NCI-H2171 (cell line): ENCODE measurements around the gene ADCY1.

Experiments
- DNase-seq: peaks from one replicate; lab custom pipeline; 2025; lab: John Stamatoyannopoulos, UW

ADCY1 gene

DNA sequence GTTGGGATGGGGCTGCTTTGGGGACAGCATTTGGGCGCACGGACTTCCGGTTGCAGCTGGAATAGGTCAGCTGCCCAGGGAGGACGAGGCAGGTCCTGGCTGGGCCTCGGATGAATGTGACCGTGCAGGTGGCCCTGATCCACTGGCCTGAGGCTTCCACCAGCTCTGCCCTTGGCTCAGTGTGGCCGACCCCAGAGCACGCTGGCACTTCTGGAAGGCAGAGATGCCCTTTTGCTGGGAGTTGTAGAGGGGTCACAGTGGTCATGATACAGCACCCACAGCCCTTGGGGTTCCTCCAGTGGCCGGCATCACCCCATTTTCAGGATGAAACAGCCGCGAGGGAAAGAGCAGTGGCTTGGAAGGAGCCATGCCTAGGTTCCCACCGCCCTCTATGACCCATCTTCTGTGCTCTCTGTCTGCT is 19.0 kb downstream of the ADCY1 start:
- no peak for DNase-seq

DNA sequence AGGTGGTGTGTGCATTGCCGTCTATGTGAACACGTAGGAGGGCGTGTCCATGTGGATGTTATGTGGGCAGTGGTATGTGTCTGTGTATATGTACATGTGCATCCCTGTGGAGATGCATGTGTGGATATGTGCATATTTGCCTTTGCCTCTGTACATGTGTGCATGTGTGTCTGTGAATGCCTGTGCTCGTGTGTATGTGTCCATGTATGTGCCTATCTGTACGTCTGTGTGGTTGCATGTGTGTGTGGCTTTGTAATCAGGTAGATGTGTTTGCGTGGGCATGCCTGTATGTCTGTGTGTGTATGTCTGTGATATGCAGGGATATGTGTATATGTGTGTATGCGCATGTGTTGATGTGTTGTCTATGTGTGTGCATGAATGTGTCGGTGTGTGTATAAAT is 19.7 kb downstream of the ADCY1 start:
- no peak for DNase-seq

DNA sequence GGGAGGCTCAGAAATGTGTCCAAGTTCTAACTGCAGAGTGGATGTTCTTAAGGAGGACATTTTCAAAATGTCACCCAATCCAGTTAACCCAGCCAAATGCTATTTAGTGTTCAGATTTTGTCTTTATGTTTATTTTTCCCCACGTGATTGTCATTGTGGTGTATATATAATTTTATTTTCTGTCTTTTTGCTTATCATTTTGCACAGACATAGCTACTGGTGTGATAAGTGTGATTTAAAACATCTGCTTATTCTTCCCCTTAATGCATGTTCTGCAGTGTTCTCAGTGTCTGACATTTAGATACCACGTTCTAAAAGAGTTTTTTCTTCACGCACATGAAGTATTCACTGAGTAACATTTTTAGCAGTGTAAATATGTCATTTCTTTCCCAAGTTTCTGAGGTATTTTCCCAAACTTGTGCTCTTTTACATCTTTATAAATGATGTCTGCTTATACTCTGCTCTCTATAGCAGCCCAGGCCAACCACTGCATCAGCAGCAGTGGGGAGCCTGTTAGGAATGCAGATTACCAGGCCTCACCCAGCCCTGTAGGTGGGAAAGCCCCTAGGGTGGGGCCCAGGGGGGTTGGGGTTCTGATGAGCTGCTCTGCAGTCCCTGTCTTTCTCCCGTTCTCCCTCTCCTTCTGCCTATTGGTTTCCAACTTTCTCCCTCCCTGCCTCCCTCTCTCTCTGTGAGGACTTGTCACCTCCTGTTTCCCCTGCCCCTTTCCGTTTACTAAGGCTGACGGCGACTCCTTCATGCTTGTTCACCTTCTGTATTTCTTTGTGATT is 20.8 kb downstream of the ADCY1 start:
- no peak for DNase-seq

DNA sequence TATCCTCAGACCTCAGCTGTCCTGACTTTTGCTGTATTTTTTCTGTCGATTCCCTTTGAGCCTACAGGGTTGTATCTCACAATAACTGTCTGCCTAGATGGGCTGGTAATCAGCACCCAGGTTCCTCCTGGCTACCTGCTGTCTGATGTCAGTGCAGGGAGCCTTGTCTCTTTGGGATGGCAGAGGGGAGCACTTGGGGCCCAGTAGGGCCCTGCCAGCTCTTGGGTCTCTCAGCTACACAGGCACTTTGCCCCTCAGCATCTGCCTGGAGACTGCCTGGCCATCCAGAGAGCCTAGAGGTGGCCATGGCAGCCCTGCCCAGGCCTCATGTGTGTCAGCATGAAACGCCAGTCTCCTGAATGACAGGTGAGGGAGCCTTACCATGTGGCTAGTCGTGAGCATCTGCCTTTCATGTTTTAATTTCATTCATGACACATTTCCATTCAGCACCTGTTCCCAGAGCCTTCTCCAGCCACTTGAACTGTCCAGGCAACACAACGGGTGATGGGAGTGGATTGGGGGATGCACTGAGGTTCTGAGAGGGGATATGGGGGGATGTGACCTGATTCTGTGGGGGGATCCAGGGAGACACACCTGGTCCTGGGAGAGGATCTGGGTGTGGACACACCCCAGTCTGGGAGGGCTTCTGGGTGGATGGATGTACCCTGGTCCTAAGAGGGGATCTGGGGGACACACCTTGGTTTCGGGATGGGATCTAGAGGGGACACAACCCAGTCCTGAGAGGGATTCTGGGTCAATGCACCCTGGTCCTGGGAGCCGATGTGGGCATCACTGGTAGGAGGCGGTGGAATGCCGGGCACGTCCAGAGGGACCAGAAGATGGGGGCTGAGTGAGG is 21.9 kb downstream of the ADCY1 start:
- no peak for DNase-seq

DNA sequence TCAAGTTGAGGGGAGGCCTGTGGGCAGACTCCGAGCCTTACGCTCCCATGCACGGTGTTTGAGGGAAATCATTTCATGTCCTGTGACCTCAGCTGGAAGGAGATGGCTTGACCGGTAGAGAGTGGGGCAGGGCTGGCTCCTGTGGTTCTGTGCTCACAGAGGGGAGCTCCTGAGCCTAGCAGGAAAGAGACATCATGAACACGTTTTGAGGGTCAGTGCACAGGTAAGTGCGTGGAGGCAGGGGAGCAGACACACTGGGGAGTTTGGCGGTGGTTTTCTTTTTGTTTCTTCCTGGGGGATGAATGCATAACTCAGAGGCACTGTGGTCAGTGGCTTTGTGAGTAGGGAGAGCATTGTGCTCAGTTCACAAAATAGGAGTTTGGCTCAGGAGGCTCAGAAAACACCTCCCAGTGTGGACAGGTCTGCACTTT is 22.5 kb downstream of the ADCY1 start:
- no peak for DNase-seq

DNA sequence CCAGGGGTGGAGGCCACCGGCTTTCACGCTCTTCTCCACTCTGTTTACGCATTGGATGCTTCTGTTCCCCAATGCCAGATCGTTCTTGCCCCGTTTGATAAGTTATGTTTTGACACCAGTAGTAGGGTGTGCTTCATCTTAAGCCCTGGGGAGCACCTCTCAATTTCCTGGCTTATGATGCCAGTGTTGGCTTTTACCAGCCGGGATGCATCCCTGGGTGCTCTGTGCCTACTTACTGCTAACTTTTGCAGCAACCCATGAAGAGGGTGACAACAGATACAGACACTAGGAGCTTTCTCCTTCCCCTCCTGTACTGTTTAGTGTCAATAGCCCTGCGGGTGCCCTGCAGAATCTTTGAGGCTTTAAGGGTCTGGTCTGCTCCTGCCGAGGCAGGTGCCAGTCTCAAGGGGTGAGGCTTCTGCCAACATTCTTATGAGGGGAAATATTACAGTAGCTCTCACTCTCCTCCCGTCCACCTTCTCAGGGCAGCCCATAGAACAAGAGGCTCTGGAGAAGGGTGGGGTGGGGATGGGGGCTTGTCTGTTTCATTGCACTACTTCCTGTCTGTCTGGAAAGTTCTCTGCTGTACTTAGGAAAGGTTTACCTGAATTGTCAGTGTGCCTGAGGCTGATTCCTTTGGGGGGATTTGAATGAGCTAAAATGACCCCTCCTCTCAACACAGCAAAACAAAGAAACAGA is 23.3 kb downstream of the ADCY1 start:
- no peak for DNase-seq

DNA sequence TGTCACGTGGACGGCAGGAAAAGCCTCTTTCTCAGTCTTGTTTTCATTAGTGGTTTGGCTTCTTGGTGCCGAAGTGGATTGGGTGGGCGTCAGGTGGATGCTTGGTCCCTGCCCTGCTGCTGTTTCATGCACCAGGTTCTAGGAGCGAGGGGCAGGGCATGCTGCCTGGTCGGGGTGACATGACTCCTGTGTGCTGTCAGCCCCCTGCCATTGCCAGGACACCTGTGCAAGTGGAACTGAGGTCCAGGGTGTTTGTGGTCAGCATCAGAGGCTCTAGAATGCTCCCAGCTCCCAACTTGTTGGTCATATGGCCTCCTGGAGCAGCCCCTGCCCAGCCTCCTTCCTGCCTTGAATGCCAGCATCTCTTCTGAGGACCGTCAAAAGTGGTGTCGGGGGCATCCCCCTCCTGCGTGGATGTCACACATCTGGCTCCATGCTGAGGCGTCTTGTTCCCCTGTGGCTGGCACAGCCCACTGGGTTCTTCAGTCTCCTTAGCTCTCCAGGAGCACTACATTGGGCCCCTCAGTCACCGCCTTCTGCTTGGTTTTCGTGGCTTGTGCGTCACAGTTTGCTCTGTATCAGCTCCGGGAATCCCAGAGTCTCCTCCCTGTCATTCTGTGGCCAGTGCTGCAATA is 24.8 kb downstream of the ADCY1 start:
- no peak for DNase-seq

DNA sequence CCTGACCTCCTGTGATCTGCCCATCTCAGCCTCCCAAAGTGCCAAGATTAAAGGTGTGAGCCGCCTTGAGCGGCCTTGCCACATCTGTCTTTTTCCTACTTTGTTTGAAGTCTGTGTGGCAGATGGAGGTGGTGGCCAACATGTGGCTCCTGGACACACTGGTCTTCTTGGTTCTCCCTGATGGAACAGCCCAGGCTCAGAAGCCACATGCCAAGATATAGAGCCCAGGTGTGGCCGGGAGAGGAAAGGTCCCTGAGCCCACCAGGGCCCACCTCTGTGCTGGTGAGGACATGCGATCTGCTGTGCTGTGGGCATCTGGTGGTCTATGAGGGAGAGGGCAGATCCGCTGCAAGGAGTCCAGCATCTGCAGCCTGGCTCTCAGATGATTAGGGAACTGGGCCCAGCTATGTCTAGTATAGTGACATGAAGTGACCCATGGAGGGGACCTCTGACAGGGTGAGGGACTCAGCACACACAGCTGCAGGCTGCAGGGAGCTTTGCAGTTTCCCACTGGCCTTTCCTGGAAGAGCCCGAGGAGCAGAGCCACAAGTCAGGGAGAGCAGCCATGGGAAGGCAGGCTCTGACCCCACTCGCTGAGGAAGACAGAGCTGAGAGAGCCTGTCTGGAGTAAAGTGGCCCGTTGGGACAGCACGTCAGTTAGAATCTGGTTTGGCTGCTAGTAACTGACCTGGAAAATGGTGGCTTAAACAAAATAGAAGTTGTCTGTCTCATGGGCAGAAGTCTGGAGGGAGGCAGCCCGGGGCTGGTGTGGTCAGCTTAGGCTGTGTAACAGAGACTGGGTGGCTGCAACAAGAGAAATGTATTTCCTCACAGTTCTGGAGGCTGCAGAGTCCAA is 25.9 kb downstream of the ADCY1 start:
- DNase-seq = no peak

DNA sequence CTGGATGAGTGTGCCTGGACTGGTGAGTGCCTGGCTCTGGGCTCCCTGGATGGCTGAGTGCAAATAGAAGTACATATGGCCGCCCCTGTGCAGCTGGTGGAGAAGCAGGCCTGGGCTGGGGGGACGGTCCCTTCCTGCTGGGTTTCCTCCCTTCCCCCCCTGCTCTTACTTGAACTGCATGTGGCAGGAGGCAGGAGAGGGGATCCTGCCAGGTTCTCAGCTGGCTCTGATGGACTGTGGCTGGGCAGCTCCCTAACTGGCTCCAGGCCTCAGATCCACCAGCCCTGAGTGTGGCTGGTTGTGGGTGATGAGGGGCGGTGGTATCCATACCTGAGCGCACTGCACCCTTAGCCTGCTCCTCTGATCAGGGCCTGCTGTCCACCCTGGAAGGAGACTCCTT is 26.9 kb downstream of the ADCY1 start:
- DNase-seq = no peak

DNA sequence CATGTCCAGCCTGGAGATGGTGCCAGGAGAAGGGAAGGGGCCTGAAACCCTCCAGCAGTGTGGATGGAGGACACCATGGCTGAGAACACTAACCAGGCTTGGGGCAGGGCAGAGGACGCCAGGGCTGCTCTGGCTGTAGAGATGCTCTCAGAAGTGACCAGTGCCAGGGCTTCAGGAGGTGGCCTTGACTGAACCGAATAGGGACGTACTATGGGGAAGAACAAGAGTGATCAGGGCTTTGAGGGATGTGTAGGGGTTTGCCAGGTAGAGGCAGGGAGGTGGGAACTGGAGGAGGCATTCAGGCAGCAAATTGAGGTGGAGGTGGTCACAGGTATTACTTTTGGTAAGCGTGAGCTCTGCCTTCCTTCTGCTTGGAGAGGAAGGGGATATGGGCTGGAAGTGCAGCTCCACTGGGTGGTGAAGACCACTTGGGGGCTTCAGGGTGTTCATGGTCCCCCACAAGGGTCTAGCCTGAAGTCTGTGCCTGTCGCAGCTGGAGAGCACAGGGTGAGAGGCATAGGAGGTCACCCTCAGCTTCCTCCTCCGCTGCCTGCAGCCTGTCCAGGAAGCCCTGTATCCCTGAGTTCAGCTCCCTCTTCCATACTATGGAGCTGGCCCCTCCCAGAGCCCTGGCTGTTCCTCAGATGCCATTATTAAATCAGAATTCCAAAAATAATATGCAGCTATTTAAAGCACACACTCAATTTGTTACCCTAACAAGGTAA is 27.8 kb downstream of the ADCY1 start:
- DNase-seq = no peak

DNA sequence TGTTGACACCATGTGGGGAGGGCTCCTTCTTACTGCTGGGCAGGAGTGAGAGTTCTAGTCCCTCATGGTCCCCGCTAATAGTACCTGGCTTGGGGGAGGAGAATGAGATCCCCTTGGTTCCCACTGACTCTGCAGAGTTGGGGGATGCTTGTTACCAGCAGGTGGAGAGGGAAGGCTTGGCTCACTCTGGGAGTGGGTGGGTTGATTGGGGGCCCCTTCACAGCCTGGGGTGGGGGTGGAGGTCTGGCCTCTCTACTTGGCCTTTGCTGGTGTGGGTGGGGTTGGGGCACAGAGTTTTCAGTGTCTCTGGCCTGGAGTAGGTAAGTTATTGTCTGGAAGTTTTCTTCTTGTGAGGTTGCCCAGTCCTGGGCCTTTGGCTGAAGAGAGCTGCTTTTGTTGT is 31.9 kb downstream of the ADCY1 start:
- DNase-seq = no peak

DNA sequence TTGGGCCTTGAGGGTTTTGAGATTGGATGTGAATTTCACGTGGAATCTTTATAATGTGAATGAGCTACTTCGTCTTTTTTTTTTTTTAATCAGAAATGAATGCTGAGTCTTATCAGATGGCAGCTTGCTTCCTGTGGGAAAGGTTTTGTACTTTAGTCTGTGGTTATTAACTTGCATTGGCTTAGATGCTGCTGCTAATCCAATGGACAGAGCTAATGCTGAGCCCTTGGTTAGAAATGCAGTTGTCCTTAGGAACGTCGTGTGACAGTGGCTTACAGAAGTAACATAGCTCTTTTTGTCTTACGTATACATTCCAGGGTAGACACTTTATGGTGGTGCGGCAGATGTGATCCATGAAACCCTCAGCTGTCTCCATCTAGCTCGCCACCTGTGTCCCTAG is 32.8 kb downstream of the ADCY1 start:
- no peak for DNase-seq

DNA sequence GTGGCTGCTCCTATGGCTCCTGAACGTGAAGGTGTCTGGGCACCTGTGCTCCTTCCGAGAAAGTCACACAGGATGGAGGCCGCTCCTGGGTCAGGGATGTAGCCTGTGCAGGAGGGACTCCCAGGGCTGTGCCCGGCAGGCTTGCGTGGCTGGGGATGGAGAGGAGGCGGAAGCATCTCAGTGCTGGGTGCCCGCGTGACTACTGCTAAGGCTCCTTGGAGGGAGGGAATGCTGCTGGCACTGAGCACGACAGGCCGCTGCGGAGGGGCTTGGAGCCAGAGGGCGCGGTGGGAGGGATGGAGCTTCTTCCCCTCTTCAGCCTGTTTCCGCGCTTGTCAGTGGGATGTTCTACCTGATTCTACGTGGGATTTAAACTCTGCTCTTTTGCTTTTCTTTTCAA is 35.0 kb downstream of the ADCY1 start:
- no peak for DNase-seq

DNA sequence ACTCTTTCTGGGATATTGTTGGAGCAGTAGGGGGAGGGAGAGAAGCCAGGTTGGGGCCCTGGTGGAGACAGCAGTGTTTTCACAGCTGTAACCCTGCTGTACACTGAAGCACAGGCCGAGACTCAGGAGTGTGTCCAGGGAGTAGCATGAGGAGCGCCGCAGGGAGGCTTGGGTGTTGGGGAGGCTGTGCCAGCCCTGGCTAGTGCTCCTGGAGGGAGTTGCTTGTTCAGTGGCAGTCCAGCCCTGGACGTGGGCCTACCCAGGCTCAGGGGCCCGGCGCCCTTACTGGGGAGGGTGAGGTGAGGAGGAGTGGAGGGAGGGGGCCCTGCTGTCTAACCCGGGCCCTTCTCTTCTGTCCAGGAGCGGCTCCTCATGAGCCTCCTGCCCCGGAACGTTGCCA is 35.9 kb downstream of the ADCY1 start:
- DNase-seq = no peak

DNA sequence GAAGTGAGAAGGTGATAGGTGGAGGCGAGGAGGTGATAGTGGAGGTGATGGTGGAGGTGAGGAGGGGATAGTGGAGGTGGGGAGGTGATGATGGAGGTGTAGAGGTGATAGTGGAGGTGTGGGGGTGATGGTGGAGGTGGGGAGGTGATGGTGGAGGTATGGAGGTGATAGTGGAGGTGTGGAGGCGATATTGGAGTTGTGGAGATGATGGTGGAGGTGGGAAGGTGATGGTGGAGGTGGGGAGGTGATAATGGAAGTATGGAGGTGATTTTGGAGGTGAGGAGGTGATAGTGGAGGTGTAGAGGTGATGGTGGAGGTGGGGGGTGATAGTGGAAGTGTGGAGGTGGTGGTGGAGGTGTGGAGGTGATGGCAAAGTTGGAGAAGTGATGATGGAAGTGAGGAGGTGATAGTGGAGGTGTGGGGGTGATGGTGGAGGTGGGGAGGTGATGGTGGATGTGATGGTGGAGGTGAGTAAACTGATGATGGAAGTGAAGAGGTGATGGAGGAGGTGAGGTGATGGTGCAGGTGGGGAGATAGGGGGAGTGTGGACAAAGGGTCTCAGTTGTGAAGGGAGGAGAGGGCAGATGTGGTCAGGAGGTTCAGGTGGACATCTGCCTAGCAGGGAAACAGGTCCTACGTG is 36.6 kb downstream of the ADCY1 start:
- DNase-seq = no peak

DNA sequence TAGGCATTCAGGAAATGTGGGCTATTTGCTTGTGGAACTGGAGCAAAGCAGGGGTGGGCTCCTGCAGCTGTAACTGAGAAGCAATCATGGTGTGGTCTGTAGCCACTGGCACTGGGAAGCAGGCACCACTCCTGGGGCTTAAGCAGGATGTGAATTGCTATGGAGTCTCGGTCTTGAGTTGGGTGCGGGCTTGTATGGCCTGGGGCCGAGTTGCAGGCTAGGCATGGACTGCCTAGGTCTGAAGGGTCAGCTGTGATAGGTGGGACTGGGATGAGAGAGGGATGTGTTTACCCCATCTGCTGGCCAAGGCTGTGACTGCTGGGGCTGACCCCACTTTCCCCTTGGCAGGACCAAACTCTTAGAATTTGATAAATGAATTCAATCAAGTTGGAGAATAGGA is 43.0 kb downstream of the ADCY1 start:
- no peak for DNase-seq

DNA sequence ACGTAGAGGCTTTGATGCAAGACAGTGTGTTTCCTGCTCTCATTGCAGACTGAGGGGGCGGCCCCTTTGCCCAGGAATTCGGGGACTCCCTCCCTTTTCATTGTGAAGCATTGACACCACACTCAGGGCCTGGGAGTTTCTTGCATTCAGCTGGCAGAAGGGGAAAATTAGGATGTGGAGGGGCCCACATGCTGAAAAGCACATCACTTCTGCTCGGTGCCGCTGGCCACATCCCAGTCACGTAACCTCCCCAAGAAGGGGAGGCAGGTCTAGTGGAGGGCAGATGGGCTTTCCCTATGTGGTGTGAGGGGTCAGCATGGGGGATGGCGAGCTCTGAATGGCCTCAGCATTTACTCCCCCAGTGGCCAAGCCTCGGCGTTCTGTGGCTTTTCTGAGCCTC is 47.9 kb downstream of the ADCY1 start:
- DNase-seq = no peak

DNA sequence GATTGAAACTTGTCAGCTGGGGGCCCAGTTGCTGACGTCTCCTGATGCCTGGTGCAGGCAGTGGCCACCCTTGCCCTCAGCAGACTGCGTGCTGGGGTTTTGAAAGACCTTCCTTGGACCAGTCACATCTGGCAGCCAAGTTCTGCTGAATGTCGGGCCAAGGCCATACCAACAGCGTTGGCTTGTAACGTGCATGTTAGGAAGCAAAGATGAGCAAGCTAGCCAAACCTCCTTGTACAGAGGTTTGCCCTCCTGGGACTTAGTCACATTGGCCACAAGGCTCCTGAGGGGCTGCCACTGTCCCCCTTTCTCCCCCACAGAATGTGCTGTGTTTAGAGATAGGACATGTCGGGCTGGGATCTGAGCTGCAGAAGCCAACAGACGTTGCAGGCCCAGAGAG is 49.0 kb downstream of the ADCY1 start:
- DNase-seq = no peak

DNA sequence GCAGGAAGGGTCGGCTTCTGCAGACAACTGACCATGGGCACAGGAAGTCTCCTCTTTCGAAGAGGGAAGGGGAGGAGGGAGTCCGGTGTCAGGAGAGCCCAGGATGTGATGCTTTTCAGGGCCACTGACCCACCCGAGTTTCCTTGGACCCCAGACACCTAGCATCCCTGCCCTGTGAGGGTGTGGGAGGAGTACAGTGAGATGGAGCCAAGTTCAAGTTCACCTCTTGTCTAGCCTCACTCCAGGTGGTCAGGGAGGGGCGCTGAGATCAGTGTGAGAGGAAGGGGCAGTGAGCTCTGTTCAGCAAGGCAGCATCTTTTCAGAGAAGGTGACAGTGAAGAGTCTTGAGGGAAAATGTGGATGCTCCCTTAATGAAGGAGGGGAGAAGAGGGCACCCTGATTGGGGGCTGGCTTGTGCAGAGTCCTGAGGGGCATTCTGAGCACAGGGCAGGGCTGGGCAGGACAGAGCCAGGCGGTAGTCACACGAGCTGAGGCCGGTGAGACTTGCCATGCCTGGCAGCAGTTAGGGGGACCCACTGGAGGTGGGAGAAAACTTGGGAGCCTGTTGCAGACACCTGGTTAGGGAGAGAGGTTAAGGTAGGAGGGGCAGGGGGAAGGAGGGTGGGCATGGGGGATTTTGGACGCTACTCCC is 49.7 kb downstream of the ADCY1 start:
- no peak for DNase-seq

DNA sequence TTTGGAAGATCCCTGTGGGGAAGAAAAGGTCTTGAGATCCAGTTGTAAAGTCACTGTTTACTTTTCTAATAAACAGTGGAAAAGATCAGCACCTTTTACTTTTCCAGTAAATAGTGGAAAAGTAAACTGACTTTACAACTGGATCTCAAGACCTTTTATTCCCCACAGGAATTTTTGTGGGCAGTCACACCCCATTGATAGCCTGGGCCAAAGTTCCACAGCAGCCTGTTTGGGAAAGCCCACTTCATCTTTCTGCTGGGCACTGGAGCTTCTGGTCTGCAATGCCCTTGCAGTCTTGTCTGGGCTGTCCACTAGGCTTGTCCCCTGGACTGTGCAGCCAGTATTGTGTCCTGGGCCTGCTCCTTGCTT is 50.2 kb downstream of the ADCY1 start:
- no peak for DNase-seq
